Measurements from ENCODE around the gene EIF4E1B. TPM values are rescaled to one million over a fixed set of nuclear protein-coding genes. Genes with fewer than 3 reads are reported as not detected.

The EIF4E1B gene
- total RNA-seq, 2 donors from 2014 or later = not detected

DNA sequence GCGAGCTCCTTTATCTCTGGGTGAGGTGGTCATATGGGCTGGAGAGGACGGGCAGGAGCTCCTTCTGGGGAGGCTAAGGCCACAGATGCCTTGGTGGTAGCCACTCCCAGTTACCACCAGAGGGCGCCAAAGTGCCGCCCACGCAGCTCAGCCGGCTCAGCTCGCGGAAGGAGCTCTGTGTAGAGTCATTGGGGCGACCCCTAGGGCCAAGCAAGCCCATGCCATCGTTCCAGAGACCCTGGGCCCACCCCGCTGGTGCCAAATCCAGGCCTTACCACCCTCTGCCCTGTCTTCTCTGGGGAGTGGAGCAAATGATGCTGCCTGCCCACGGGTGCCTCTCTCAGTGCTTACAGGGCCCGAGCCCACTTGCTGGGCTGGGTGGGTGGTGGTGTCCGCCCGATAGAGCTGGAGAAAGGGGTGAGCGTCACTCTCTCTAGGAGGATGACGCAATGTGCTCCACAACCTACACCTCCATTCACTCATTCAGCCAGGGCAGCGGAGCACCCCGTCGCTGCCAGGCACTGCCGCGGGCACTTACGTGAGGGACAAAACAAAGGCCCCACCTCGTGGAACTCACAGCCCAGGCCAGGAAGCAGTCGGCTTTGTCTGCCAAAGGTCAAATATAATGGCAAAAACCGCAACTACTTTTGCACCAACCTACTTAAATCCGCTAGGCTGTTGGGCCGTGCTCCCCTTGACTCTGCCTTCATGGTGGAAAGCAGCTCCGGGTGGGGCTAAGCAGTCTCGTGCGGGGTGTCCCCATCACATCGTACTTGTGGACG, 30.6 kb downstream of the EIF4E1B start:
- peak; percentile 79 for ATAC-seq
- Mint-ChIP-seq H3K4me1 (peaks cover 33% of the 10 kb centered on the region), H3K36me3 (ENCODE audit: low read depth) (peaks cover 5% of the 10 kb centered on the region), H3K4me3 (no peak overlapping the region), H3K27ac (no peak overlapping the region), H3K27me3 (peaks cover 17% of the 10 kb centered on the region)
- DNase-seq = peak; percentile 61 to 67 (median 66)
- H3K9me3 ChIP-seq (ENCODE audit: control insufficient read depth, low read length, poor library complexity, severe bottlenecking) = no peaks in the 10 kb centered on the region

DNA sequence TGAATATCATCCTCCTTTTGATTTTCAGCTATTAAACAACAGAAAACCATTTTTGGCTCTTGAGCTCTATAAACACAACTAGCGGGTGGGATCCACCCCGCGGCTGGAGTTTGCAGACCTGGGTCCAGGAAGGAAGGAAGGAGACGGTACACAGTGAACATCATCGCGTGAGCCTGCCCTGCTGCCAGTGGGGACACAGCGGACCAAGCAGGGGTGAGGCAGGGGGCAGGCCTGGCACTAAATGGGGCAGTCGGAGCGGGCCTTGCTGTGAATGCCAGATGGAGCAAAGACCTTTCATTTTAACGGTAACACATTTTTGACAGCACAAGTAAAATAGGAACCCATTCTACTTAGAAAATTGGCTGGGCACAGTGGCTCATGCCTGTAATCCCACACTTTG, 31.2 kb downstream of the EIF4E1B start:
- no peak overlapping the region for H3K27ac Mint-ChIP-seq
- peaks cover 17% of the 10 kb centered on the region for H3K27me3 Mint-ChIP-seq
- no peaks in the 10 kb centered on the region for H3K9me3 ChIP-seq (ENCODE audit: control insufficient read depth, low read length, poor library complexity, severe bottlenecking)
- no peak for ATAC-seq
- peaks cover 5% of the 10 kb centered on the region for H3K36me3 Mint-ChIP-seq (ENCODE audit: low read depth)
- no peak overlapping the region for H3K4me3 Mint-ChIP-seq
- peaks cover 33% of the 10 kb centered on the region for H3K4me1 Mint-ChIP-seq
- no peak for DNase-seq

DNA sequence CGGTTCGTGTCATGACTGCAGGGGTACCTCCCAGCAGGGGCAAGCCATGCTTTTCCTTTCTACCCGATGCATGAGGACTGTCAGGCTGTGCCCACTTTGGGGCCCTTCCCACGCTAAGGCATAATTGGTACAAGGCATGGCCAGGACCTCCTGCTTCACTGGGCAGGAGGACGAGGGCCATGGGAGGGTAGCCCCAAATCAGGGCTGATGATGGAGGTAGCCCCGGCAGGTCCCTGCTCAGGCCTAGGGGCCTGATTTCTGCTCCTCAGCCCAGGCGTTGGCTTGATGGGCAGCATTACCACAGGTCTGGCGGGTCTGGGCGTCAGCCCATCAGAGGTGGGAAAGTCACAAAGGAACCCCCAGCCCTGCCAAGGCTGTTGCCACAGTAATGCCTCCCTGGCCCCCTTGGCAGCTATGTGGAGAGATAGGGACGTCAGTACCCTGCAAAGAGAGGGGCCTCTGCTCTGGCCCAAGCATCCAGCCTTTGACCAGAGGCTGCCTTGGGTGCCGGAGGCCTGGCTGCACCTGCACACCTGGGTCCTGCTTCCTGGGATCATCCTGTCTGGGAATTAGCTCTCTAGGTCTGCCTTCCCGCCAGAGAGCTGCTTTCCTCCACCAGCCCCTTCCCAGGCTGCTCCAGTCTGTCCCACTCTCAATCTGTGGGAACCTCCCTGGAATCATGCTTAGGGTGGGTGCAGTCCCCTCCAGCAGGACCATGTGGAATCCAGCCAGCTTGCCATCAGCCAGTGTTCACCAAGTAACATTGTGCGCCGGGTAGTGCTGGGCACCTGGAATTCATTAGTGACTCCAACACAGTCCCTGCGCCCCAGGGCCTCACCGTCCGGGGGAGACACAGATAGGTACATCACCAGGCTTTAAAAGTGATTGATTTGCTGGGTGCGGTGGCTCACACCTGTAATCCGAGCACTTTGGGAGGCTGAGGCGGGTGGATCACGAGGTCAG, 32.2 kb downstream of the EIF4E1B start:
- Mint-ChIP-seq H3K4me3 (no peak overlapping the region), H3K27me3 (peaks cover 23% of the 10 kb centered on the region), H3K27ac (no peak overlapping the region), H3K4me1 (peaks cover 32% of the 10 kb centered on the region), H3K36me3 (ENCODE audit: low read depth) (peaks cover 5% of the 10 kb centered on the region)
- DNase-seq = no peak
- no peaks in the 10 kb centered on the region for H3K9me3 ChIP-seq (ENCODE audit: control insufficient read depth, low read length, poor library complexity, severe bottlenecking)
- ATAC-seq = no peak

DNA sequence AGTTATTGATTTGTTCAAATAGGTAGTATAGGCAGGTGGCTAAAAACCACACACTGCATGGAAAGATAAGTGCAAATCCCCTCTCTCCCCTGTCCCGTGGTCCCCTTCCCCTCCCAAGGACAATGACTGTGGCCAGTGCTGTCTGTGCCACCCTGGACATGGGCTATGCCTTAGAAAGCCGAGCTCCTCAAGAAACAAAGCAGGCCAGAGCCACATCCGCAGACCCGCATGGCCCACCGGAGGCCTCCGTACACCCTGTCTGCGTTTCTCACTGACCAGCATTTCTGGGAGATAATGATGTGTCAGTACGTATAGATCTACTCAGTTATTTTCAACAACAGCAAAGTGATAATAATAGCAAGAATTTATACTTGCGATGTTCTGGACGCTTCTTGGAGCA, 33.1 kb downstream of the EIF4E1B start:
- DNase-seq = no peak
- no peak for ATAC-seq
- Mint-ChIP-seq H3K27ac (peak overlapping the region; percentile 56), H3K36me3 (ENCODE audit: low read depth) (peaks cover 5% of the 10 kb centered on the region), H3K4me1 (peaks cover 23% of the 10 kb centered on the region), H3K27me3 (peaks cover 30% of the 10 kb centered on the region), H3K4me3 (no peak overlapping the region)
- no peaks in the 10 kb centered on the region for H3K9me3 ChIP-seq (ENCODE audit: control insufficient read depth, low read length, poor library complexity, severe bottlenecking)

DNA sequence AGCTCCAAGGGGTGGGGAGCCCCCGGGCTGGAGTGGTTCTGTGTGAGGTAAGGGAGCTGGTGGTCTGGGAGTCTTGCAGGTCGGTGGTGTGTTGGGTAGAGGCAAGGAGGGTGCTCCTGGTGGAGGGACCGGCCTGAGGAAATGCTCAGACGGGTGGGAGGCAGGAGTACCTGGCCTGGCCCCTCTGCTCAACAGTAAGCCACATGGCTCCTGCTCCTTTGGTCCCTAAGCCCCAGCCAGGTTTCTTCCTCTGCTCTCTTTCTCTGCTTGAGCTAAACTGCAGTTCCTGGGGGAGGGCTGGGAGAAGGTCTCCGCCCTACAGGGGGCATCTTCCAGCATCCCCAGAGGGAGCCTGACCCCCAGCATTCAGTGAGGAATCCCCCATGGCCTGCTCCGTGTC, 34.0 kb downstream of the EIF4E1B start:
- Mint-ChIP-seq H3K4me3 (no peak overlapping the region), H3K4me1 (peaks cover 14% of the 10 kb centered on the region), H3K36me3 (ENCODE audit: low read depth) (peaks cover 5% of the 10 kb centered on the region), H3K27ac (peak overlapping the region; percentile 56), H3K27me3 (peaks cover 40% of the 10 kb centered on the region)
- ATAC-seq = no peak
- no peaks in the 10 kb centered on the region for H3K9me3 ChIP-seq (ENCODE audit: control insufficient read depth, low read length, poor library complexity, severe bottlenecking)
- no peak for DNase-seq

DNA sequence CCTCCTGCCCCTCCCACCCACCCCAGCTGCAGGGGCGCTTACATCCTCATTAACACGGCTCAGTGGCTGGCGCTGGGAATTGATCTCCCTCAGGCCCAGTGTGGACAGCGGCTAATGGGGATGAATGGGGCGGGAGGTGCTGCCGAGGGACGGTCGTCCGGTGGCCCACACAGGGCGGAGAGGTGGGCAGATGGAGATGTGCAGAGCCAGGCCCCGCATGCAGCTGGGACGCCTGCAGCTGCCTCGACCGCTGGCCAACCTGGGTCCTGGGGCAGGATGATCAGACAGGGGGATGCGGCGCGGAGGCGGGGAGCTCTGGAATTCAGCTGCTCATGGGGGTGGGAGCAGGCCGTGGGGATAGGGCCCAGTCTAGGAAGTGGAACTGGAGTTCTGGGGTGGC, 34.4 kb downstream of the EIF4E1B start:
- no peak overlapping the region for H3K4me3 Mint-ChIP-seq

DNA sequence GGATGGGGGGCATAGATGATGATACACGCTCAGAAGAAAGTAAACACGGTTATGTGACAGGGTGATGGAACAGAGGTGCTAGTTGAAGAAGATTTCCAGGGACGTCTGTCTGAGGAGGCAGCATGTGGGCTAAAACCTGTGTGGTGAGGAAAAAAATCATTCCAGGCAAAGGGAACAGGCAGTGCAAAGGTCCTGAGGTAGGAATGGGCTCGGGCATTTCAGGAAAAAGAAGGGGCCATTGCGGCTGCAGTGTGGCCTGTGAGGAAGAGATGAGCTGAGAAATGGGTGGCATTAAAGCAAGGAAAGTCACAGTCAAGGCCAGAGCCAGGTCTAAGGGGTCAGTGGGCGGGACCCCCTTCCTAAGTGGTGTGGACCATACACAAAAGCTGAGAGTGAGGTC, 35.0 kb downstream of the EIF4E1B start:
- Mint-ChIP-seq H3K27ac (no peak overlapping the region), H3K4me1 (peaks cover 8% of the 10 kb centered on the region), H3K4me3 (no peak overlapping the region), H3K36me3 (ENCODE audit: low read depth) (peaks cover 5% of the 10 kb centered on the region), H3K27me3 (peaks cover 44% of the 10 kb centered on the region)
- DNase-seq (no peak), ATAC-seq (no peak)
- H3K9me3 ChIP-seq (ENCODE audit: control insufficient read depth, low read length, poor library complexity, severe bottlenecking) = no peaks in the 10 kb centered on the region

More for the DNA sequence above, 34.4 kb downstream of the EIF4E1B start:
- H3K27ac Mint-ChIP-seq = no peak overlapping the region
- peaks cover 44% of the 10 kb centered on the region for H3K27me3 Mint-ChIP-seq
- peaks cover 11% of the 10 kb centered on the region for H3K4me1 Mint-ChIP-seq
- H3K9me3 ChIP-seq (ENCODE audit: control insufficient read depth, low read length, poor library complexity, severe bottlenecking) = no peaks in the 10 kb centered on the region
- no peak for ATAC-seq
- no peak for DNase-seq
- H3K36me3 Mint-ChIP-seq (ENCODE audit: low read depth) = peaks cover 5% of the 10 kb centered on the region

DNA sequence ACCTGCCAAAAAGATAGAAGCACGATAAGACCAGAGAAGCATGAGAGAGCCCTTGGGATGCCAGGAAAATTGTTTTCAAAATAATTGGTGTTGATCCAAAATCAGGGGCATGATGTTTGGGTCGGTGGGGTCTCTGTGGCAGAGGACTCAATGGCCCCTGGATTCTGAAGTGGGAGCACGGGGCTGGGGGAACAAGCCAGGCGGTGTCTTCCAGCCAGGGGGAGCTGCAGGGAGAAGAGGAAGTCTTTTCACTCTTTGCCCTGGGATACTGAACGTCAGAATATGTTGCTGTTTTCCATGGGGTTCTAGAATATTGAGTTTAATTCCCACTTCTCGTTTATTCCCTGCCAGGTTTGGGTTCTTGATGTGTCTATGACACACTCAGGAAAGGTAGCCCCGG, 37.2 kb downstream of the EIF4E1B start:
- H3K27ac Mint-ChIP-seq = no peak overlapping the region
- H3K36me3 Mint-ChIP-seq (ENCODE audit: low read depth) = peaks cover 7% of the 10 kb centered on the region
- no peak for ATAC-seq
- H3K27me3 Mint-ChIP-seq = peaks cover 62% of the 10 kb centered on the region
- no peak for DNase-seq
- no peak overlapping the region for H3K4me3 Mint-ChIP-seq
- H3K9me3 ChIP-seq (ENCODE audit: control insufficient read depth, low read length, poor library complexity, severe bottlenecking) = no peaks in the 10 kb centered on the region
- H3K4me1 Mint-ChIP-seq = peaks cover 2% of the 10 kb centered on the region

DNA sequence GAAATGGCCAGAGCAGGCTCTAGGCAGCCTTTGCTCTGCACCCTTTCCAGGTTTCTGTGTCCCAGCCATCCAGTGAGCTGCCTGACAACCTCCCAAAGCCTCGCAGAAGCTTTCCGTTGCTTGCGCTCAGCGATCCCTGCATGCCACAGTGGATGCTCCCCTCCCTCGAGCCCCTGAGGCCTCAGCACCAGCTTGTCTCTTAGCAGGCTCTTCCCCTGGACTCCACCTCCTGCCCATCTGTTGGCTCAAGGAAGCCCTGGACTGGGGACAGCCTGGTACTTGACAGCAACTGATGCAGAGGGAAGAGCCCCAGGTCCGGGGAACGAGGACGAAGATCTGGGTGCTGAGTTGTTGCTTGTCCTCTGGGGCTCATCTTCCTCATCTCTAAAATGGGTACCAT, 40.0 kb downstream of the EIF4E1B start:
- Mint-ChIP-seq H3K36me3 (ENCODE audit: low read depth) (peaks cover 3% of the 10 kb centered on the region), H3K4me3 (no peak overlapping the region), H3K27me3 (peaks cover 60% of the 10 kb centered on the region), H3K27ac (no peak overlapping the region), H3K4me1 (peaks cover 2% of the 10 kb centered on the region)
- H3K9me3 ChIP-seq (ENCODE audit: control insufficient read depth, low read length, poor library complexity, severe bottlenecking) = no peaks in the 10 kb centered on the region
- DNase-seq = no peak
- no peak for ATAC-seq

DNA sequence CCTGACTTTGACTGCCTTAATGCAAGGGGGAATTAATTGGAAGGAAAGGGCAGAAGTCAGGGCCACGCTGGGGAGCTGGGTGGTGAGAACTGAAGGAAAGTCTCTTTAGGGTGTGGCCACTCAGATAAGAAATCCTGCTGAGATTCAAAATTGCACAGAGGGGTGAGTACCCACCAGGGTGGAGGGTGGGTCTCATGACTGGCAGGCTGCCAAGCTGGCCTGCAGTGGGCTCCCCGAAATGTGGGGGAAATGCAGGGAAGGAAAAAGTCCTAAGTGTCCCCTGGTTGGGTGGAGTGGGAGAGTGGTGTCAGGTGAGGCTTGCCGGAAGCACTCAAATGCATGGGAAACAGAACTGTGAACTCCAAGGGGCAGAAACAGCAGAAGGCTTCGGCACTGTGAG, 40.9 kb downstream of the EIF4E1B start:
- H3K4me1 Mint-ChIP-seq = peaks cover 2% of the 10 kb centered on the region
- peak overlapping the region; percentile 27 for H3K27ac Mint-ChIP-seq
- H3K9me3 ChIP-seq (ENCODE audit: control insufficient read depth, low read length, poor library complexity, severe bottlenecking) = no peaks in the 10 kb centered on the region
- peaks cover 2% of the 10 kb centered on the region for H3K36me3 Mint-ChIP-seq (ENCODE audit: low read depth)
- ATAC-seq (no peak), DNase-seq (no peak)
- no peak overlapping the region for H3K4me3 Mint-ChIP-seq
- H3K27me3 Mint-ChIP-seq = peaks cover 62% of the 10 kb centered on the region

DNA sequence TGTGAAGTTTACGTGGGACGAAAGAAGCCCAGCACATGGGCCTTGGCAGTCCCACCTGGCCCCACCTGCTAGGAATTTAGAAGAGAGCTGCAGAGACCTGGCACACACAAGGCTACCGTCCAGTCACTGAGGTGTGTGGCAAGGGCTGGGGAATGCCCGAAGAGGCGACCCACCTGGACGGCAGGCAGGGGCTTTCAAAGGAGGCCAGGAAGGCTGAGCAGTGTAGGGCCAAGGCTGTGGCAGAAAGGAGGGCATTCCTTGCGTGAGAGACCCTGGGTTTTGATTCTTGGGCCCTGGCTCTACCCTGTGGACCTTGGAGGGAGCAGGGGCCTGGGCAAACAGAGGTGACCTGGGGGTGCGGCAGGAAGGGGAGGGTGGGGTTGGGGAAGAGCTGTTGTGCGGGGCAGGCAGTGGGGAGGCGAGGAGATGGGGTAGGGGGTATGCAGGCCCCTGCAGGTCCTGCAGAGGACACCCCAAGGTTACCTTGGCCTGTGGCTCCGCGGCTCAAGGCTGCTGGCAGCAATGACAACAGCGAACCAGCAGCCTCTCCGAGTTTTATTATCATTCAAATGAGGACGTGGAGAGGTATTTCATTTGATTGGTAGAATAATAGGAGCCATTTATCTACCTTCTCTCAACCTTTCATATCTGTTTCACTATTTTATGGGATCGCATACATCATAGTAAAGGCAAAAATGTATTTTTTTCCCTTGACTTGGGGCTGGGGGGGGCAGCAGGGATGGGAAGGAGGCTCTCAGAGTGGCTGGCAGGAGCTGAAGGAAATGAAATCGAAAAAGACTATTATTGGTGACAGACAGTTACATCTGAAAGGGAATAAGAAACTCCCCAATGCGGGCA, 41.6 kb downstream of the EIF4E1B start:
- peaks cover 2% of the 10 kb centered on the region for H3K36me3 Mint-ChIP-seq (ENCODE audit: low read depth)
- no peaks in the 10 kb centered on the region for H3K4me1 Mint-ChIP-seq
- DNase-seq = no peak
- peaks cover 69% of the 10 kb centered on the region for H3K27me3 Mint-ChIP-seq
- H3K27ac Mint-ChIP-seq = no peak overlapping the region
- H3K4me3 Mint-ChIP-seq = no peak overlapping the region
- H3K9me3 ChIP-seq (ENCODE audit: control insufficient read depth, low read length, poor library complexity, severe bottlenecking) = no peaks in the 10 kb centered on the region
- no peak for ATAC-seq

DNA sequence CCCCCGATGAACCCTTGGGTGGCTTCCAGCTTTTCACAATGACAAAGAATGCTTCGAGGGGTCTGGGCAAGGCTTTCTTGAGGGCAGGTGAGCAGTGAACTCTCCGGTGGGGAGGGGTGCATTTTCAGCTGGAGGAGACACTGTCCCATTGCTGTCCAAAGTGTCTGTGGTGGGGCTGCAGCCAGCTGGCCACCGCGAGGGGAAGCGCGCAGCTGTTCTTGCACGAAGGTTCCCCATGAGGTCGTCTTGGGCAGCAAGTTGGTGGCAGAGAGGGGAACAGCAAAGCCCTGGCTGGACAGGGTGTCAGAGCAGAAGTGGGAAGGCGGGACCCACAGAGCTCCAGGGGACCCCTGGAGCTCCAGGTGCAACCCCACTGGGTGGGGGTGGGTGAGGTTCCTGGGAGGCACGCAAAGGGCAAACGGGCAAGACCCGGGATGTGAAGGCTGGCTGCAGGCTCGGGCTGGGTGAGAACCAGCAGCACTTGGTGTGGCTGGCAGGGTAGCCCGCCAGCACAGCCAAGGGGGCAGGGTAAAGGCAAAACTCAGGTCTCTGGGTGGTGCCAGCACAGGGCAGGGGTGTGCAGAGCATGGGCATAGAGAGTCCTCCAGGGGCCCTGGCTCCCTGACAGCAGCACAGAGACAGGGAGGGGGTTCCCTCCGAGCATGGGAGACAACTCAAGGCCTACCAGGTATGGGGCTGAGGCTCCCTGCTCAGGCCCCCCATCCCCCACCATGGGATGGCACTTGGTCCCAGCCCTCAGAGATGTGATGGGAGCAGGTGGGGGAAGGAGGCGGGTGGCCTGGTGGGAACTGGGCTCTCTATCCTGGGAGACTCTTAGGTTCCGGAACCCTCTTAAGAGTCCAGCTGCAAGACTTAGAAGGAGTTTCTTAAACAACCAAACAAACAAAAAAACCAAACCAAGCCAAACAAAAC, 43.4 kb downstream of the EIF4E1B start:
- Mint-ChIP-seq H3K36me3 (ENCODE audit: low read depth) (peaks cover 10% of the 10 kb centered on the region), H3K4me1 (peaks cover 5% of the 10 kb centered on the region), H3K4me3 (no peak overlapping the region), H3K27me3 (peaks cover 70% of the 10 kb centered on the region), H3K27ac (no peak overlapping the region)
- DNase-seq (no peak), ATAC-seq (no peak)
- no peaks in the 10 kb centered on the region for H3K9me3 ChIP-seq (ENCODE audit: control insufficient read depth, low read length, poor library complexity, severe bottlenecking)
